Smooth muscle cell (in vitro differentiated cells): ENCODE data around the gene SFR1. TPM values are rescaled to one million over a fixed set of nuclear protein-coding genes. Genes with fewer than 3 reads are reported as not detected.

Experiments used
- DNase-seq: peaks from one replicate; lab custom pipeline; 2025; ENCODE audit not compliant: unreplicated experiment; lab: John Stamatoyannopoulos, UW
- H2AFZ ChIP-seq: fragments of 200-600 bp; sonication (generic); 2 replicates; pipeline ENCODE4 v1.6.0; 2016; ENCODE audit warnings: antibody characterized with exemption, low read depth, mild to moderate bottlenecking
- H3F3A ChIP-seq: fragments of 200-600 bp; sonication (generic); 2 replicates; pipeline ENCODE4 v1.6.0; 2017; ENCODE audit warnings: antibody characterized with exemption, low read depth
- H3K27ac ChIP-seq: fragments of 200-600 bp; sonication (generic); 2 replicates; pipeline ENCODE4 v1.5.1; 2016; ENCODE audit warnings: low read depth, mild to moderate bottlenecking
- H3K27me3 ChIP-seq: fragments of 200-600 bp; sonication (generic); 2 replicates; pipeline ENCODE4 v1.6.1; 2016; ENCODE audit warnings: low read depth, mild to moderate bottlenecking
- H3K36me3 ChIP-seq: fragments of 200-600 bp; sonication (generic); 2 replicates; pipeline ENCODE4 v1.5.1; 2016; ENCODE audit warnings: low read depth
- H3K4me1 ChIP-seq: fragments of 200-600 bp; sonication (generic); 2 replicates; pipeline ENCODE4 v1.5.1; 2016; ENCODE audit warnings: low read depth
- H3K4me2 ChIP-seq: fragments of 200-600 bp; sonication (generic); 2 replicates; pipeline ENCODE4 v1.6.0; 2016; ENCODE audit warnings: mild to moderate bottlenecking
- H3K4me3 ChIP-seq: fragments of 200-600 bp; sonication (generic); 2 replicates; pipeline ENCODE4 v1.5.1; 2016; ENCODE audit warnings: mild to moderate bottlenecking
- H3K79me2 ChIP-seq: fragments of 200-600 bp; sonication (generic); 2 replicates; pipeline ENCODE4 v1.6.0; 2016; ENCODE audit warnings: low read depth, mild to moderate bottlenecking
- H3K9ac ChIP-seq: fragments of 200-600 bp; sonication (generic); 2 replicates; pipeline ENCODE4 v1.6.0; 2016; ENCODE audit warnings: low read depth
- H3K9me3 ChIP-seq: fragments of 200-600 bp; sonication (generic); replicated peaks from 2 replicates; pipeline ENCODE4 v1.5.1; 2016; ENCODE audit warnings: low read depth
- H4K20me1 ChIP-seq: fragments of 200-600 bp; sonication (generic); 2 replicates; pipeline ENCODE4 v1.6.0; 2016; ENCODE audit warnings: low read depth
- WGBS: methylation state at CpG from one replicate; pipeline ENCODE4 v1.1.7; 2016; ENCODE audit warnings: low lambda C conversion rate; 5-methylcytosine and 5-hydroxymethylcytosine counted together
- polyA plus RNA-seq: library from polyadenylated mRNA; unstranded; fragments of >200 nt; fragmentation: Nextera tagmentation; extraction: Ambion mirVana; gene quantifications from 2 replicates; pipeline ENCODE4 v1.2.1, GENCODE V29; 2016
- total RNA-seq: library from RNA; depleted of rRNA; stranded (reverse); fragments of >200 nt; gene quantifications from 2 replicates; pipeline ENCODE4 v1.2.3, GENCODE V29; 2014
- TF ChIP-seq, protein P1 (sequence below): fragments of 200-600 bp; sonication (generic); IDR thresholded peaks from 2 replicates; pipeline ENCODE4 v1.5.1; 2017; ENCODE audit warnings: borderline replicate concordance, mild to moderate bottlenecking, antibody characterized with exemption; ENCODE audit not compliant: insufficient read depth, poor library complexity, severe bottlenecking

The SFR1 gene
- total and polyA plus RNA-seq, 2 experiments from 2014 or later, result 5.3 TPM

- Histone ChIP-seq H3K9ac (no peak overlapping the region), H4K20me1 (no peaks in the 10 kb centered on the region), H3K4me1 (no peaks in the 10 kb centered on the region), H3K27ac (no peak overlapping the region), H3K36me3 (no peaks in the 10 kb centered on the region), H3K9me3 (no peaks in the 10 kb centered on the region), H2AFZ (no peak overlapping the region), H3F3A (no peaks in the 10 kb centered on the region), H3K4me3 (no peak overlapping the region), H3K79me2 (no peaks in the 10 kb centered on the region), H3K27me3 (peaks cover 4% of the 10 kb centered on the region), H3K4me2 (no peak overlapping the region)
- no peak for DNase-seq
- WGBS, result 0% methylated on average over 1 of the region's 1 CpG
- TF ChIP-seq, protein P1, sequence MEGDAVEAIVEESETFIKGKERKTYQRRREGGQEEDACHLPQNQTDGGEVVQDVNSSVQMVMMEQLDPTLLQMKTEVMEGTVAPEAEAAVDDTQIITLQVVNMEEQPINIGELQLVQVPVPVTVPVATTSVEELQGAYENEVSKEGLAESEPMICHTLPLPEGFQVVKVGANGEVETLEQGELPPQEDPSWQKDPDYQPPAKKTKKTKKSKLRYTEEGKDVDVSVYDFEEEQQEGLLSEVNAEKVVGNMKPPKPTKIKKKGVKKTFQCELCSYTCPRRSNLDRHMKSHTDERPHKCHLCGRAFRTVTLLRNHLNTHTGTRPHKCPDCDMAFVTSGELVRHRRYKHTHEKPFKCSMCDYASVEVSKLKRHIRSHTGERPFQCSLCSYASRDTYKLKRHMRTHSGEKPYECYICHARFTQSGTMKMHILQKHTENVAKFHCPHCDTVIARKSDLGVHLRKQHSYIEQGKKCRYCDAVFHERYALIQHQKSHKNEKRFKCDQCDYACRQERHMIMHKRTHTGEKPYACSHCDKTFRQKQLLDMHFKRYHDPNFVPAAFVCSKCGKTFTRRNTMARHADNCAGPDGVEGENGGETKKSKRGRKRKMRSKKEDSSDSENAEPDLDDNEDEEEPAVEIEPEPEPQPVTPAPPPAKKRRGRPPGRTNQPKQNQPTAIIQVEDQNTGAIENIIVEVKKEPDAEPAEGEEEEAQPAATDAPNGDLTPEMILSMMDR, result no peak
Observed at GRCh38 chr10:104100795-104101194, 21.2 kb upstream of the SFR1 start.

GRCh38 chr10:104101902-104102301 lies 20.1 kb upstream of the SFR1 start:
- Histone ChIP-seq H3K4me3 (no peak overlapping the region), H3K36me3 (no peaks in the 10 kb centered on the region), H3K4me1 (no peaks in the 10 kb centered on the region), H3F3A (no peaks in the 10 kb centered on the region), H3K9me3 (no peaks in the 10 kb centered on the region), H3K79me2 (no peaks in the 10 kb centered on the region), H2AFZ (no peak overlapping the region), H3K4me2 (no peak overlapping the region), H3K27ac (no peak overlapping the region), H4K20me1 (no peaks in the 10 kb centered on the region), H3K27me3 (peaks cover 4% of the 10 kb centered on the region), H3K9ac (no peak overlapping the region)
- no peak for DNase-seq
- TF ChIP-seq, protein P1, result no peak
- WGBS, result 79% methylated on average over 1 of the region's 1 CpG

GRCh38 chr10:104103956-104104355 lies 18.0 kb upstream of the SFR1 start:
- Histone ChIP-seq H3K9ac (no peak overlapping the region), H3K4me1 (no peaks in the 10 kb centered on the region), H3K4me2 (no peak overlapping the region), H4K20me1 (no peaks in the 10 kb centered on the region), H3K27ac (no peak overlapping the region), H3F3A (peaks cover 4% of the 10 kb centered on the region), H3K4me3 (no peak overlapping the region), H3K79me2 (no peaks in the 10 kb centered on the region), H3K27me3 (peaks cover 4% of the 10 kb centered on the region), H3K9me3 (no peaks in the 10 kb centered on the region), H2AFZ (no peak overlapping the region), H3K36me3 (peaks cover 4% of the 10 kb centered on the region)
- 68% methylated on average over 1 of the region's 1 CpG for WGBS
- TF ChIP-seq, protein P1, result no peak
- DNase-seq, result no peak

GRCh38 chr10:104104418-104104817 lies 17.6 kb upstream of the SFR1 start:
- Histone ChIP-seq H3K27ac (no peak overlapping the region), H3K9me3 (no peaks in the 10 kb centered on the region), H4K20me1 (no peaks in the 10 kb centered on the region), H3K36me3 (peaks cover 6% of the 10 kb centered on the region), H3F3A (peaks cover 8% of the 10 kb centered on the region), H2AFZ (no peak overlapping the region), H3K9ac (no peak overlapping the region), H3K4me2 (no peak overlapping the region), H3K4me3 (no peak overlapping the region), H3K27me3 (peaks cover 4% of the 10 kb centered on the region), H3K79me2 (no peaks in the 10 kb centered on the region), H3K4me1 (no peaks in the 10 kb centered on the region)
- no peak for DNase-seq
- TF ChIP-seq, protein P1, result no peak
- 0% methylated on average over 1 of the region's 1 CpG for WGBS
